Measurements from ENCODE around the gene FAM241B. TPM values are rescaled to one million over a fixed set of nuclear protein-coding genes. Genes with fewer than 3 reads are reported as not detected.

The FAM241B gene
- total RNA-seq, 1 experiment from 2014 or later: 13.7 TPM

DNA sequence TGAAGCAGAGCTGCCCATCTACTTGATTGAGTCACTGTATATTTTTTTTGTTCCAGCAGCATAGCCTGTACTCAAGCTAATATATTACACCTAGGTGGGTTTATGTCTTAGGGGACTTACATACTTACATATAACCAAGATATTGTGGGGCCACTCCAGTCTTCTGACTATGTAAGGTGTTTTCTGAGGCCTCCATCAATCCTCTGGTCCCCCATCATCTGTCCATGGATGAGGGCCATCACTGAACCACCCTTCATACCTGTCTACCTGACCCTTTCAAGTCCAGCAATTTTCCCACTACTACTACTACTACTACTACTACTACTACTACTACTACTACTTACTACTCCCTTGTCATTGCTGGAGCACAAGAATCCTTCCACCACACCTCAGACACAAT is 3.2 kb upstream of the FAM241B start:
- H3T11ph ChIP-seq (ENCODE audit: low read length): no peak overlapping the region
- H4K91ac ChIP-seq (ENCODE audit: insufficient read length, low read depth, low read length): no peak overlapping the region
- no peak overlapping the region for H3K56ac ChIP-seq (ENCODE audit: insufficient read length, low read depth, low read length)
- no peaks in the 10 kb centered on the region for H4K20me1 ChIP-seq (ENCODE audit: control insufficient read depth, insufficient read depth, insufficient read length)
- H2BK120ac ChIP-seq (ENCODE audit: low read depth, low read length, poor library complexity, severe bottlenecking): no peak overlapping the region
- H2AFZ ChIP-seq (ENCODE audit: low read length): no peak overlapping the region
- H4K8ac ChIP-seq (replicated peaks; ENCODE audit: insufficient read length, low read depth, low read length): no peak overlapping the region
- Mint-ChIP-seq H3K27me3 (ENCODE audit: low read depth) (peaks cover 55% of the 10 kb centered on the region), H3K36me3 (ENCODE audit: insufficient read depth in 1 of 3, low read depth in 3 of 3) (peaks cover 0 to 14% (median 3%) of the 10 kb centered on the region in 3 experiments; a peak in 4 of 7 replicates), H3K9me3 (peaks cover 12 to 15% of the 10 kb centered on the region in 2 experiments; a peak in 4 of 5 replicates), H3K4me1 (peaks cover 5 to 12% of the 10 kb centered on the region in 2 experiments), H3K27ac (no peak overlapping the region; a peak in 1 of 7 replicates), H3K4me3 (no peak overlapping the region)
- H3K9me3 ChIP-seq (ENCODE audit: control insufficient read depth, low read depth, low read length): no peaks in the 10 kb centered on the region
- H3K23me2 ChIP-seq (ENCODE audit: insufficient read length, low read depth, low read length, poor library complexity, severe bottlenecking): no peaks in the 10 kb centered on the region
- H4K5ac ChIP-seq (ENCODE audit: insufficient read length, low read depth, low read length): no peak overlapping the region
- H2BK5ac ChIP-seq (ENCODE audit: insufficient read length, low read length): no peak overlapping the region
- no peak for DNase-seq
- no peak overlapping the region for H3K18ac ChIP-seq (ENCODE audit: insufficient read length, low read depth, low read length)
- no peak overlapping the region for H3K14ac ChIP-seq (ENCODE audit: insufficient read depth, low read length)
- H3K4me2 ChIP-seq (ENCODE audit: insufficient read depth, insufficient read length, low read length): no peak overlapping the region
- H3K79me2 ChIP-seq (ENCODE audit: insufficient read depth, low read length): no peaks in the 10 kb centered on the region; the same call in 1 of the 2 replicates
- H3K9ac ChIP-seq (ENCODE audit: extremely low read depth, insufficient read length, low read length): no peak overlapping the region
- no peak overlapping the region for H2BK12ac ChIP-seq (ENCODE audit: insufficient read length, low read depth, low read length)
- no peak overlapping the region for H3K4ac ChIP-seq (ENCODE audit: low read depth, low read length)
- TF ChIP-seq, protein P1, sequence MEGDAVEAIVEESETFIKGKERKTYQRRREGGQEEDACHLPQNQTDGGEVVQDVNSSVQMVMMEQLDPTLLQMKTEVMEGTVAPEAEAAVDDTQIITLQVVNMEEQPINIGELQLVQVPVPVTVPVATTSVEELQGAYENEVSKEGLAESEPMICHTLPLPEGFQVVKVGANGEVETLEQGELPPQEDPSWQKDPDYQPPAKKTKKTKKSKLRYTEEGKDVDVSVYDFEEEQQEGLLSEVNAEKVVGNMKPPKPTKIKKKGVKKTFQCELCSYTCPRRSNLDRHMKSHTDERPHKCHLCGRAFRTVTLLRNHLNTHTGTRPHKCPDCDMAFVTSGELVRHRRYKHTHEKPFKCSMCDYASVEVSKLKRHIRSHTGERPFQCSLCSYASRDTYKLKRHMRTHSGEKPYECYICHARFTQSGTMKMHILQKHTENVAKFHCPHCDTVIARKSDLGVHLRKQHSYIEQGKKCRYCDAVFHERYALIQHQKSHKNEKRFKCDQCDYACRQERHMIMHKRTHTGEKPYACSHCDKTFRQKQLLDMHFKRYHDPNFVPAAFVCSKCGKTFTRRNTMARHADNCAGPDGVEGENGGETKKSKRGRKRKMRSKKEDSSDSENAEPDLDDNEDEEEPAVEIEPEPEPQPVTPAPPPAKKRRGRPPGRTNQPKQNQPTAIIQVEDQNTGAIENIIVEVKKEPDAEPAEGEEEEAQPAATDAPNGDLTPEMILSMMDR (conservative IDR thresholded peaks at IDR 0.05): no peak
- no peak overlapping the region for H3K23ac ChIP-seq (ENCODE audit: insufficient read length, low read depth, low read length)
- no peak overlapping the region for H3K27ac ChIP-seq (ENCODE audit: insufficient read length, low read depth, low read length)
- H2BK20ac ChIP-seq (ENCODE audit: low read depth, low read length, poor library complexity, severe bottlenecking): no peak overlapping the region
- no peak overlapping the region for H2BK15ac ChIP-seq (ENCODE audit: low read depth, low read length)
- H2AK5ac ChIP-seq (ENCODE audit: insufficient read length, low read length): no peak overlapping the region
- peaks cover 5% of the 10 kb centered on the region; the same call in 1 of the 2 replicates for H3K4me1 ChIP-seq (ENCODE audit: insufficient read depth, low read length)
- no peaks in the 10 kb centered on the region for H3K27me3 ChIP-seq (ENCODE audit: insufficient read depth, low read length)
- H3K79me1 ChIP-seq (ENCODE audit: insufficient read depth, low read depth, low read length, poor library complexity, severe bottlenecking): peaks cover 5% of the 10 kb centered on the region

All from H9 (cell line).